Measurements from ENCODE around the gene GABBR2. TPM values are rescaled to one million over a fixed set of nuclear protein-coding genes. Genes with fewer than 3 reads are reported as not detected.

The GABBR2 gene
- total RNA-seq, 1 donor from 2014 or later = not detected

GRCh38 chr9:98488571-98489312 lies 220.0 kb downstream of the GABBR2 start:
- no peaks in the 10 kb centered on the region for H3K36me3 Mint-ChIP-seq (ENCODE audit: unreplicated experiment)
- H3K27ac Mint-ChIP-seq (ENCODE audit: unreplicated experiment) = no peak overlapping the region
- peaks cover 9% of the 10 kb centered on the region for H3K4me1 Mint-ChIP-seq (ENCODE audit: unreplicated experiment)
- no peak overlapping the region for H3K4me3 Mint-ChIP-seq (ENCODE audit: unreplicated experiment)
- DNase-seq (ENCODE audit: extremely low spot score, unreplicated experiment) = no peak
- TF ChIP-seq CTCF (IDR thresholded peaks at IDR 0.05) = no peak
- no peaks in the 10 kb centered on the region for H3K9me3 Mint-ChIP-seq (ENCODE audit: unreplicated experiment)
- peaks cover 6% of the 10 kb centered on the region for H3K27me3 Mint-ChIP-seq (ENCODE audit: unreplicated experiment)

- H3K27me3 Mint-ChIP-seq (ENCODE audit: unreplicated experiment) = peaks cover 17% of the 10 kb centered on the region
- no peak overlapping the region for H3K27ac Mint-ChIP-seq (ENCODE audit: unreplicated experiment)
- no peak overlapping the region for H3K4me3 Mint-ChIP-seq (ENCODE audit: unreplicated experiment)
- TF ChIP-seq CTCF (IDR thresholded peaks at IDR 0.05) = no peak
- DNase-seq (ENCODE audit: extremely low spot score, unreplicated experiment) = no peak
- peaks cover 7% of the 10 kb centered on the region for H3K4me1 Mint-ChIP-seq (ENCODE audit: unreplicated experiment)
- H3K9me3 Mint-ChIP-seq (ENCODE audit: unreplicated experiment) = no peaks in the 10 kb centered on the region
- H3K36me3 Mint-ChIP-seq (ENCODE audit: unreplicated experiment) = no peaks in the 10 kb centered on the region
Observed at GRCh38 chr9:98485706-98486105, 223.0 kb downstream of the GABBR2 start.

DNA sequence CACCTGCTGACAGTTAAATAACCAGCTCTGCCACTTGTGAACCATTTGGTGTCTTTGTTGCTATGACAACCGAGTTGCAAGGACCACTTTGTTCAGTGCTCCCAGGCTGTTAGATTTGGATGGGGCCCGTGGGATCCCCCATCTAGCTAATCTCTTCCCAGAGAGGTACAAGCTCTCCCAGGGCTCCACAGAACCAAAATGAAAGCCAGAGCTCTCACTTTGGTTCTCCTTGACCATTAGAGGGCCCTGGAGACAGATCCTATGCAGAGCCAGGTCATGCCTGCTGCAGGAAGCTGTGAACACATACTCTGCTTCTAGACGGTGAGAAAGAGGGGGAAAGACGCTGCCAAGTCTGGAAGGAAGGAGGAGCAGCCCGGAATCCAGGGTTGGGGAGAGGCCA lies 224.6 kb downstream of the GABBR2 start:
- peaks cover 7% of the 10 kb centered on the region for H3K4me1 Mint-ChIP-seq (ENCODE audit: unreplicated experiment)
- H3K9me3 Mint-ChIP-seq (ENCODE audit: unreplicated experiment) = no peaks in the 10 kb centered on the region
- DNase-seq (ENCODE audit: extremely low spot score, unreplicated experiment) = no peak
- no peaks in the 10 kb centered on the region for H3K36me3 Mint-ChIP-seq (ENCODE audit: unreplicated experiment)
- TF ChIP-seq CTCF (IDR thresholded peaks at IDR 0.05) = no peak
- peaks cover 28% of the 10 kb centered on the region for H3K27me3 Mint-ChIP-seq (ENCODE audit: unreplicated experiment)
- H3K27ac Mint-ChIP-seq (ENCODE audit: unreplicated experiment) = no peak overlapping the region
- H3K4me3 Mint-ChIP-seq (ENCODE audit: unreplicated experiment) = no peak overlapping the region

GRCh38 chr9:98482226-98482625 lies 226.5 kb downstream of the GABBR2 start:
- DNase-seq (ENCODE audit: extremely low spot score, unreplicated experiment) = no peak
- Mint-ChIP-seq H3K4me3 (ENCODE audit: unreplicated experiment) (no peak overlapping the region), H3K36me3 (ENCODE audit: unreplicated experiment) (no peaks in the 10 kb centered on the region), H3K27me3 (ENCODE audit: unreplicated experiment) (peaks cover 28% of the 10 kb centered on the region), H3K4me1 (ENCODE audit: unreplicated experiment) (no peaks in the 10 kb centered on the region), H3K9me3 (ENCODE audit: unreplicated experiment) (no peaks in the 10 kb centered on the region), H3K27ac (ENCODE audit: unreplicated experiment) (no peak overlapping the region)
- no peak for TF ChIP-seq CTCF (IDR thresholded peaks at IDR 0.05)

DNA sequence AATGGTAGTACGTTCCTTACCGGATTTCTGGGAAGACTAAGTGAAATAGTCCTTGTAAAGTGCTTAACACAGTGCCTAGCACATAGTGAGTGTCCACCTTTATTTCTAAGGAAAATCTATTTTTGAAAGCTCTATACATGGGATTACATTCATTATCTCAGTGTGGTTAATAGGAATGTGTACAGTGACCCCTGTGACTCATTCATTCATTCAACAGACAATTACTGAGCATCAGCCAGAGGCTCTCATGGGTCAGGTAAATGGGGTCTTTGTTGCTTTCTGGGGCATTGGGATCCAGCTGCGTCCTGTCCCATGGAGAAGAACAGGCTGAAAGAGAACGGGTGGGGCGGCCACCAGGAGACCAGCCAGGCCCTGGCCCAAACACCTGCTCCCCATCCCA lies 227.1 kb downstream of the GABBR2 start:
- no peak for DNase-seq (ENCODE audit: extremely low spot score, unreplicated experiment)
- Mint-ChIP-seq H3K27me3 (ENCODE audit: unreplicated experiment) (peaks cover 30% of the 10 kb centered on the region), H3K4me3 (ENCODE audit: unreplicated experiment) (no peak overlapping the region), H3K4me1 (ENCODE audit: unreplicated experiment) (no peaks in the 10 kb centered on the region), H3K27ac (ENCODE audit: unreplicated experiment) (no peak overlapping the region), H3K36me3 (ENCODE audit: unreplicated experiment) (no peaks in the 10 kb centered on the region), H3K9me3 (ENCODE audit: unreplicated experiment) (no peaks in the 10 kb centered on the region)
- TF ChIP-seq CTCF (IDR thresholded peaks at IDR 0.05) = no peak
